Activated naive CD4-positive, alpha-beta T cell treated with anti-CD3 and anti-CD28 coated beads, Interleukin-2, amount 10 ng/mL, durations not matched to agents 7 days and 5 days (primary cell): ENCODE results near the gene THBD.
A peak's percentile ranks its signal among the peaks of the same experiment; 100 is the strongest.

Source experiments
- CTCF ChIA-PET: fragments of 350-600 bp; sonication (Branson Sonifier 250); formaldehyde crosslinking; loops from one replicate; lab custom pipeline; 2021; ENCODE audit warnings: antibody characterized with exemption; lab: Charles Lee
- DNase-seq: peaks from one replicate; pipeline ENCODE4 v3.0.0-alpha.2; 2020
- H3K27ac Mint-ChIP-seq: one replicate; pipeline ENCODE4 v1.8.0; 2021; ENCODE audit warnings: mild to moderate bottlenecking, moderate library complexity, mixed read lengths
- H3K27me3 Mint-ChIP-seq: one replicate; pipeline ENCODE4 v1.8.0; 2021; ENCODE audit warnings: mild to moderate bottlenecking, mixed read lengths
- H3K36me3 Mint-ChIP-seq: one replicate; pipeline ENCODE4 v1.8.0; 2021; ENCODE audit warnings: mixed read lengths
- H3K4me1 Mint-ChIP-seq: one replicate; pipeline ENCODE4 v1.8.0; 2021; ENCODE audit warnings: mixed read lengths
- H3K4me3 Mint-ChIP-seq: one replicate; pipeline ENCODE4 v1.8.0; 2021; ENCODE audit warnings: mild to moderate bottlenecking, moderate library complexity, mixed read lengths
- H3K9me3 Mint-ChIP-seq: one replicate; pipeline ENCODE4 v1.8.0; 2021; ENCODE audit warnings: mixed read lengths

The THBD gene

GRCh38 chr20:23061262-23061661 is 11.8 kb upstream of the THBD start:
- DNase-seq = no peak
- H3K4me3 Mint-ChIP-seq = no peak overlapping the region
- no peaks in the 10 kb centered on the region for H3K4me1 Mint-ChIP-seq
- H3K9me3 Mint-ChIP-seq = no peaks in the 10 kb centered on the region
- no peak overlapping the region for H3K27ac Mint-ChIP-seq
- CTCF ChIA-PET = interaction anchor here (2.1 kb wide), 1 partner anchor 11 kb away, joined by 5 read pairs; no protein-coding TSS in a partner anchor
- no peaks in the 10 kb centered on the region for H3K36me3 Mint-ChIP-seq
- peaks cover 16% of the 10 kb centered on the region for H3K27me3 Mint-ChIP-seq

- Mint-ChIP-seq H3K27ac (no peak overlapping the region), H3K4me3 (no peak overlapping the region), H3K4me1 (no peaks in the 10 kb centered on the region), H3K27me3 (peaks cover 16% of the 10 kb centered on the region), H3K36me3 (no peaks in the 10 kb centered on the region), H3K9me3 (no peaks in the 10 kb centered on the region)
- CTCF ChIA-PET = interaction anchor here (2.1 kb wide), 1 partner anchor 10 kb away, joined by 5 read pairs; no protein-coding TSS in a partner anchor
- DNase-seq = no peak
Measured at GRCh38 chr20:23060629-23061028, 11.2 kb upstream of the THBD start.

DNA sequence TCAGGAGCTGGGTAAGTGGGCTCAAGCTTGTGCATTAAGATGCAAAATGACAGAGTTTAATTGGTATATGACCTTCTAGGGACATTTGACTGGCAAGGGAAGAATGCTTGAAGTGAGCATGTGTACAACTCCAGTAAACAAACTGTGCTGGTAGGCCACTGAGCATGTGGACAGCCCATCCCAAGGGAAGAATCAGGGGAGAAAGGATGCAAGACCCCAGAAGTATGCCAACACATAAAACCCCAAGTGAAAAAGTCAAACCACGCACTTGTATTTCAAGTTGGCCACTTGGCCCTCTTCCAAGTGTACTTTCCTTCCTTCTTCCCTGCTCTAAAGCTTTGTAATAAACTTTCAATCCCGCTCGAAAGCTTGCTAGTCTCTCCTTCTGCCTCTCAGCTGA is 10.4 kb upstream of the THBD start:
- H3K4me3 Mint-ChIP-seq = no peak overlapping the region
- H3K27ac Mint-ChIP-seq = no peak overlapping the region
- H3K4me1 Mint-ChIP-seq = no peaks in the 10 kb centered on the region
- H3K36me3 Mint-ChIP-seq = no peaks in the 10 kb centered on the region
- CTCF ChIA-PET = interaction anchor here (2.1 kb wide), 1 partner anchor 9 kb away, joined by 5 read pairs; no protein-coding TSS in a partner anchor
- H3K27me3 Mint-ChIP-seq = peaks cover 16% of the 10 kb centered on the region
- H3K9me3 Mint-ChIP-seq = no peaks in the 10 kb centered on the region
- DNase-seq = no peak

DNA sequence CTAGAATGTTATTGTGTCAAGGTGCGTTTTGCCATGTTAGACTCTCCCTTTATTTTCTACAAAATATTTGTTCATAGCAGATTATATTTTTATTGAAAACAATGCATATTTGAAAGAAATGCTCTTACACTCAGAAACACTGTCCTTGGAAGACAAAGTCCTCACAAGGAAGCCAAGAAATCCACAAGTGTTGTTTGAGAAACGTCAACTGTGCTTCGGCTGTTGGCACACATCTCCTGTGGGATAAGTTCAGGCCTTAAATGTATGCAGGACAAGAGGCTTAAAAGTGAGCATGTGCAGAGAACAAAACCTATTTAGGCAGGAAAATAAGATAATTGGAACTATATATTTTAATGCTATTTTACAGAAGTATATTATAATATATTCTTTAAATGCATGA is 9.5 kb upstream of the THBD start:
- no peak for DNase-seq
- no peaks in the 10 kb centered on the region for H3K4me1 Mint-ChIP-seq
- H3K9me3 Mint-ChIP-seq = no peaks in the 10 kb centered on the region
- no peak overlapping the region for H3K27ac Mint-ChIP-seq
- CTCF ChIA-PET = no interaction called here
- H3K4me3 Mint-ChIP-seq = no peak overlapping the region
- H3K36me3 Mint-ChIP-seq = no peaks in the 10 kb centered on the region
- peaks cover 16% of the 10 kb centered on the region for H3K27me3 Mint-ChIP-seq

- Mint-ChIP-seq H3K9me3 (no peaks in the 10 kb centered on the region), H3K27ac (no peak overlapping the region), H3K27me3 (peaks cover 19% of the 10 kb centered on the region), H3K36me3 (no peaks in the 10 kb centered on the region), H3K4me3 (no peak overlapping the region), H3K4me1 (no peaks in the 10 kb centered on the region)
- CTCF ChIA-PET = no interaction called here
- DNase-seq = no peak
Measured at GRCh38 chr20:23058240-23058639, 8.8 kb upstream of the THBD start.

DNA sequence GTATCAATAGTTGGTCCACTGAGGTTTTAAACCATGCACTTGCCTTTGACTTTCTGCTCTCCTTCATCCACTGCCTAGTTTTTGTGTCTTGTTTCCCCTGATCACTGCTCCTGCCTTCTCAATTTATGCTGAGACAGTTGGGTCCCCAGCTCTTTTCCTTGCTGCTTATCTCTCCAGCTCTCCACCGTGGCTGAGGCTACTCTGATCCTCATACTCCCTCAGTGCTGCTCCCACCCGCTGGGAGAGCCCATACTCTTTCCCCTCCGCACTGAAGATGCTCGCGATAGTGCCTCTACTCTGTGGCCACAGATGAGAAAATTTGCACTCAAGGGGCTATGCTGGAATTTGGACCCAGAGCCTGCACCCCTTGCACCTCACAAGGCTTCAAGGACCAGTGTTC is 3.4 kb upstream of the THBD start:
- Mint-ChIP-seq H3K27me3 (peaks cover 56% of the 10 kb centered on the region), H3K4me3 (no peak overlapping the region), H3K36me3 (no peaks in the 10 kb centered on the region), H3K27ac (no peak overlapping the region), H3K9me3 (no peaks in the 10 kb centered on the region), H3K4me1 (no peaks in the 10 kb centered on the region)
- CTCF ChIA-PET = interaction anchor here (1.8 kb wide), 1 partner anchor 192 kb away, joined by 5 read pairs; no protein-coding TSS in a partner anchor
- no peak for DNase-seq

DNA sequence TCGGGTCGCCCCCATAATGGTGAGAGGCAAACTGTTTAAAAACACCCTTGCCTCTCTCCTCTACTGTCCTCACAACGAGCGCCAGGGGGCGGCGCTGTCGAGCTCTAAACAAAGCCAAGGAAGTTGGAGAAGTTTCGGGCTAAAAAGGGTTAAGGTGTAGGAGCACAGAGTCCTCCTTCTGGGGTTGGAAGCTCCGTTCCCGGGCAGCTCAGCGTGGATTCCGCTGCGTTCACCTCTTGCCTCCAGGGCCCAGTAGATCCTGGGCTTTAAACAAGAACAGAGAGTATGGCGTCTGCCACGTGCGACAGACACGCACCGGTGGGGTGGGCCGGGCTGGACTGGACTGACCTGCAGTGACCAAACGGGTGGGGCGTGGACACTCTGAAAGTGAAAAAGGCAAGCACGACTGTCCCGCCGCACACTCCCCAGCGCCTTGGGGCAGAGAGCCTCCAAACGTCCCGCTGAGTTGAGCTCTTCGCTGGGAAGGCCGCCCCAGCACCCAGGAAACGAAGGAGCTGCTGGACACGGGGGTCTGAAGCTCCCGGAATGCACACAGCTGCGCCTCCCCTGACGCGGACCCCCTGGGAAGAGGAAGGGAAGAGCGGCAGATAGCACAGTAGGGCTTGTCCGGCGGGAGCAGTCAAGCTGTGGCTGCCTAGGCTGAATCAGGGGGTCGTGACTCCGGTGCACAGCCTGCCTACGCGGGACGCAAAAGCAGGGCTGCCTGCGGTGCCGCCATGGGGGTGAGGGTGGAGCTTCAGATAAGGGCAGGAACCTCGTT is 1.6 kb upstream of the THBD start:
- H3K4me3 Mint-ChIP-seq = no peak overlapping the region
- H3K4me1 Mint-ChIP-seq = no peaks in the 10 kb centered on the region
- H3K27me3 Mint-ChIP-seq = peaks cover 74% of the 10 kb centered on the region
- no peak overlapping the region for H3K27ac Mint-ChIP-seq
- no peaks in the 10 kb centered on the region for H3K9me3 Mint-ChIP-seq
- H3K36me3 Mint-ChIP-seq = no peaks in the 10 kb centered on the region
- peak; percentile 30 for DNase-seq
- CTCF ChIA-PET = interaction anchor here (0.6 to 3.1 kb wide), 11 partner anchors 10 to 355 kb away, joined by 3 to 28 read pairs (median 3); partner anchors contain the start of gene CD93

DNA sequence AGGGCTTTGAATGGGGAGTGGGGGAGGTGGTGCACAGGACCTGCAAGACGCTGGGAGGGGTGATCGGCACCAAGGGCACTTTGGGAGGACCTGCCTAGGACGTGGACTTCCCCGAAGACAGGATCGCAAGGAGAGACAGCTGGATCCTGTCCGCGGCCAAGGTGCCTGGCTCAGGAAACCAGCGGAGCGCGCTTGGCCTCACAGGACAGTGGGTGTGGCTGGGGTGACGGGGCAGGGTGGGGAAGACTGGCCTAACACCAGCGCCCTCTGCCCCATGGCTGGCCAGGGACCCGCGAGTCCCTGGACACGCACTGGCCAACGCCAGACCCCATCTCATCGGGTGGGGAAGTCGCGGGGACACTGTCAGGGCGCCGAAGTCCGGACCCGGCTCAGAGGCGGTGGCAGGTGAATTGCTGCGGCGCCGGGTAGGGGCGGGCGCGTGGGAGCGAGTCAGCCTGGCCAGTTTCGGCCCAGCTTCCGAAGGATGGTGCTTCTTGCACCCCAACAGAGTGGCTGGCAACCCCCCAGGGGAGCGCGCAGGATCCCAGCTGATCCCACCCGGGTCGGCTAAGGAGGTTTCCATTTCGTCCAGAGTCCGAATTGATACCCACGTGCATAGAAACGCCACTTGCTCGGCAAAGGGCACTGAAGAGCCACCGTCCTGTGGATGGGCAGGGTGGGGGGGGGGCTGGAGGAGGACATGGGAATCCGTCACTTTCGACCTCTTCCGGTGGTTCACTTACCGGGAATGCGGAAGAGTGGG is 785 bp upstream of the THBD start:
- Mint-ChIP-seq H3K36me3 (no peaks in the 10 kb centered on the region), H3K27ac (no peak overlapping the region), H3K4me3 (no peak overlapping the region), H3K4me1 (no peaks in the 10 kb centered on the region), H3K27me3 (peaks cover 74% of the 10 kb centered on the region), H3K9me3 (no peaks in the 10 kb centered on the region)
- DNase-seq = no peak
- CTCF ChIA-PET = interaction anchor here (0.8 to 3.1 kb wide), 8 partner anchors 10 to 354 kb away, joined by 3 to 28 read pairs (median 4); partner anchors contain the start of gene CD93

- Mint-ChIP-seq H3K4me3 (no peak overlapping the region), H3K27ac (no peak overlapping the region), H3K9me3 (no peaks in the 10 kb centered on the region), H3K36me3 (no peaks in the 10 kb centered on the region), H3K27me3 (peaks cover 78% of the 10 kb centered on the region), H3K4me1 (no peaks in the 10 kb centered on the region)
- CTCF ChIA-PET = interaction anchor here (2.0 to 3.1 kb wide), 2 partner anchors 153 to 187 kb away, joined by 5 to 14 read pairs; no protein-coding TSS in a partner anchor
- peak; percentile 46 for DNase-seq
Measured at GRCh38 chr20:23048283-23049200, 930 bp downstream of the THBD start.

GRCh38 chr20:23047738-23048214 is 1.7 kb downstream of the THBD start:
- Mint-ChIP-seq H3K4me1 (no peaks in the 10 kb centered on the region), H3K36me3 (no peaks in the 10 kb centered on the region), H3K27me3 (peaks cover 73% of the 10 kb centered on the region), H3K4me3 (no peak overlapping the region), H3K9me3 (no peaks in the 10 kb centered on the region), H3K27ac (no peak overlapping the region)
- no peak for DNase-seq
- CTCF ChIA-PET = interaction anchor here (2.0 kb wide), 1 partner anchor 187 kb away, joined by 5 read pairs; no protein-coding TSS in a partner anchor

GRCh38 chr20:23047001-23047737 is 2.3 kb downstream of the THBD start:
- no peaks in the 10 kb centered on the region for H3K4me1 Mint-ChIP-seq
- CTCF ChIA-PET = interaction anchor here (2.0 kb wide), 1 partner anchor 188 kb away, joined by 5 read pairs; no protein-coding TSS in a partner anchor
- H3K27me3 Mint-ChIP-seq = peaks cover 69% of the 10 kb centered on the region
- H3K27ac Mint-ChIP-seq = no peak overlapping the region
- no peaks in the 10 kb centered on the region for H3K9me3 Mint-ChIP-seq
- DNase-seq = no peak
- no peaks in the 10 kb centered on the region for H3K36me3 Mint-ChIP-seq
- no peak overlapping the region for H3K4me3 Mint-ChIP-seq

DNA sequence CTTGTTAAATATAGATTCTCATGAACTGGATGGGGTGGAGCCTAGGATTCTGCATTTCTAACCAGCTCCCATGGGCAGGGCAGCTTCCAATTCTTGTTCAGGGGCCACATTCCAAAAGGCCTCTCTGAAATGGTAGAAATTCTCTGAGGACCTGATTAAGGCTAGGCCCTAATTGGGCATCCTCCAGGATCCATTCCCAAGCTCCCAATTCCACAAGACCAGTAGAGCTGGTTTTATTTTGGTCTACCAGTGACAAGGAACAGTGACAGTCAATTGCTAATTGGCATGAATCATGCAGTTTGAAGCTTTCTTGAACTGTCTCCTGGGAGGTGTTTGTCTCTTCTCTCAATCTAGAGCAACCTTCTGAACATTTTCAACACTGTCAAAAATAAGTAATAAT is 3.0 kb downstream of the THBD start:
- H3K4me1 Mint-ChIP-seq = no peaks in the 10 kb centered on the region
- H3K9me3 Mint-ChIP-seq = no peaks in the 10 kb centered on the region
- CTCF ChIA-PET = interaction anchor here (0.8 to 1.0 kb wide), 2 partner anchors 189 to 355 kb away, joined by 3 to 4 read pairs; no protein-coding TSS in a partner anchor
- no peak overlapping the region for H3K27ac Mint-ChIP-seq
- no peak for DNase-seq
- no peak overlapping the region for H3K4me3 Mint-ChIP-seq
- peaks cover 64% of the 10 kb centered on the region for H3K27me3 Mint-ChIP-seq
- no peaks in the 10 kb centered on the region for H3K36me3 Mint-ChIP-seq

DNA sequence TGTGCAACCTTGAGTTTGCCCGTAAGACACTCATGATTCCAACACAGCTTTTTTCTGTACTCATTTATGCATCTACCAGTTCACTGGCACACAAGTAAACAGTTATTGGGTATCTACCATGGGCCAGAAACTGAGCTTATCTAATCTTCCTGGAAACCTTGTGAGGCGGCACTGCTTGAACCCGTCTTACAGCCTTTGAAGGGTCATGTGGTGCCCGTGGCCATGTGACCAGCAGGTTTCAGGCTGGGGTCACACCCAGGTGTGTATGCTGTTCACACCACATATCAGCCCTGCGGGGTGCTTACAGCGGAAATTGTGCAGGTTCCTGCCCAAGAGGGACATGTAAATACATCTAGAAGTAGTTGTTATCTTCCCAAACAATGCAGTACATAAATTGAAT is 6.1 kb downstream of the THBD start:
- CTCF ChIA-PET = interaction anchor here (1.5 kb wide), 1 partner anchor 192 kb away, joined by 6 read pairs; no protein-coding TSS in a partner anchor
- H3K27me3 Mint-ChIP-seq = peaks cover 35% of the 10 kb centered on the region
- no peaks in the 10 kb centered on the region for H3K36me3 Mint-ChIP-seq
- no peaks in the 10 kb centered on the region for H3K4me1 Mint-ChIP-seq
- no peak overlapping the region for H3K27ac Mint-ChIP-seq
- H3K9me3 Mint-ChIP-seq = no peaks in the 10 kb centered on the region
- DNase-seq = no peak
- no peak overlapping the region for H3K4me3 Mint-ChIP-seq
